ENCODE data around the gene NCR1. TPM values are rescaled to one million over a fixed set of nuclear protein-coding genes. Genes with fewer than 3 reads are reported as not detected.
"Not testable (repeated sequence)": the region's sequence is repeated elsewhere in the genome, so short reads cannot be mapped to it uniquely, and the experiment has no call there.

Gene NCR1
- polyA plus RNA-seq, 1 donor from 2014 or later, result not detected

- H4K20me1 ChIP-seq (ENCODE audit: insufficient read depth), result no peaks in the 10 kb centered on the region
- H3F3A ChIP-seq (ENCODE audit: insufficient read depth, low read length, poor library complexity, severe bottlenecking), result no peaks in the 10 kb centered on the region
- no peak within 1 kb of the TSS for H2AFZ ChIP-seq (ENCODE audit: low read depth, low read length)
- no peak within 1 kb of the TSS for H3K9ac ChIP-seq (ENCODE audit: low read length)
- no peaks in the 10 kb centered on the region for H3K9me3 ChIP-seq (ENCODE audit: low read length)
- H3K4me3 ChIP-seq (ENCODE audit: low read length), result no peak within 1 kb of the TSS
- H3K36me3 ChIP-seq (ENCODE audit: insufficient read depth, low read length), result no peaks in the 10 kb centered on the region
- H3K4me2 ChIP-seq (ENCODE audit: low read length), result no peak within 1 kb of the TSS
- no peaks in the 10 kb centered on the region for H3K27me3 ChIP-seq (ENCODE audit: insufficient read depth, low read depth, low read length)
- H3K27ac ChIP-seq (ENCODE audit: low read length), result no peak within 1 kb of the TSS
- TF ChIP-seq TAF1 (IDR thresholded peaks at IDR 0.05; ENCODE audit: low read depth), result no peak
- no peak for TF ChIP-seq EZH2 (IDR thresholded peaks at IDR 0.05; ENCODE audit: borderline replicate concordance, insufficient read depth, low read length, poor library complexity, severe bottlenecking)
- TF ChIP-seq, protein P1, sequence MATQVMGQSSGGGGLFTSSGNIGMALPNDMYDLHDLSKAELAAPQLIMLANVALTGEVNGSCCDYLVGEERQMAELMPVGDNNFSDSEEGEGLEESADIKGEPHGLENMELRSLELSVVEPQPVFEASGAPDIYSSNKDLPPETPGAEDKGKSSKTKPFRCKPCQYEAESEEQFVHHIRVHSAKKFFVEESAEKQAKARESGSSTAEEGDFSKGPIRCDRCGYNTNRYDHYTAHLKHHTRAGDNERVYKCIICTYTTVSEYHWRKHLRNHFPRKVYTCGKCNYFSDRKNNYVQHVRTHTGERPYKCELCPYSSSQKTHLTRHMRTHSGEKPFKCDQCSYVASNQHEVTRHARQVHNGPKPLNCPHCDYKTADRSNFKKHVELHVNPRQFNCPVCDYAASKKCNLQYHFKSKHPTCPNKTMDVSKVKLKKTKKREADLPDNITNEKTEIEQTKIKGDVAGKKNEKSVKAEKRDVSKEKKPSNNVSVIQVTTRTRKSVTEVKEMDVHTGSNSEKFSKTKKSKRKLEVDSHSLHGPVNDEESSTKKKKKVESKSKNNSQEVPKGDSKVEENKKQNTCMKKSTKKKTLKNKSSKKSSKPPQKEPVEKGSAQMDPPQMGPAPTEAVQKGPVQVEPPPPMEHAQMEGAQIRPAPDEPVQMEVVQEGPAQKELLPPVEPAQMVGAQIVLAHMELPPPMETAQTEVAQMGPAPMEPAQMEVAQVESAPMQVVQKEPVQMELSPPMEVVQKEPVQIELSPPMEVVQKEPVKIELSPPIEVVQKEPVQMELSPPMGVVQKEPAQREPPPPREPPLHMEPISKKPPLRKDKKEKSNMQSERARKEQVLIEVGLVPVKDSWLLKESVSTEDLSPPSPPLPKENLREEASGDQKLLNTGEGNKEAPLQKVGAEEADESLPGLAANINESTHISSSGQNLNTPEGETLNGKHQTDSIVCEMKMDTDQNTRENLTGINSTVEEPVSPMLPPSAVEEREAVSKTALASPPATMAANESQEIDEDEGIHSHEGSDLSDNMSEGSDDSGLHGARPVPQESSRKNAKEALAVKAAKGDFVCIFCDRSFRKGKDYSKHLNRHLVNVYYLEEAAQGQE (IDR thresholded peaks at IDR 0.05; ENCODE audit: borderline replicate concordance), result no peak
- no peak for TF ChIP-seq RAD21 (conservative IDR thresholded peaks at IDR 0.05)
- TF ChIP-seq POLR2AphosphoS5 (IDR thresholded peaks at IDR 0.05), result no peak
- no peak for TF ChIP-seq EP300 (conservative IDR thresholded peaks at IDR 0.05; ENCODE audit: poor library complexity, severe bottlenecking)
- no peak for TF ChIP-seq SMC3 (conservative IDR thresholded peaks at IDR 0.05; ENCODE audit: poor library complexity)
- no peak for TF ChIP-seq MXI1 (conservative IDR thresholded peaks at IDR 0.05; ENCODE audit: poor library complexity, severe bottlenecking)
- no peak for TF ChIP-seq CTCF (IDR thresholded peaks at IDR 0.05; ENCODE audit: poor library complexity, severe bottlenecking)
- no peaks in the 10 kb centered on the region for H3K9me2 ChIP-seq (ENCODE audit: insufficient read depth, low read length)
- no peaks in the 10 kb centered on the region for H3K79me2 ChIP-seq (replicated peaks; ENCODE audit: insufficient read depth, low read length)
Observed at GRCh38 chr19:54947381-54947780, 41.4 kb downstream of the NCR1 start, which contains the start of gene NLRP7. Gene NLRP7, minus strand, starts transcription at chr19:54947530.

- H3K27me3 ChIP-seq (ENCODE audit: insufficient read depth, low read depth, low read length), result no peaks in the 10 kb centered on the region
- H2AFZ ChIP-seq (ENCODE audit: low read depth, low read length), result no peak overlapping the region
- H3K9me2 ChIP-seq (ENCODE audit: insufficient read depth, low read length), result no peaks in the 10 kb centered on the region
- H3K36me3 ChIP-seq (ENCODE audit: insufficient read depth, low read length), result no peaks in the 10 kb centered on the region
- H3F3A ChIP-seq (ENCODE audit: insufficient read depth, low read length, poor library complexity, severe bottlenecking), result no peaks in the 10 kb centered on the region
- H3K27ac ChIP-seq (ENCODE audit: low read length), result no peak overlapping the region
- H3K9ac ChIP-seq (ENCODE audit: low read length), result no peak overlapping the region
- H3K9me3 ChIP-seq (ENCODE audit: low read length), result no peaks in the 10 kb centered on the region
- H3K79me2 ChIP-seq (replicated peaks; ENCODE audit: insufficient read depth, low read length), result no peaks in the 10 kb centered on the region
- no peak overlapping the region for H3K4me2 ChIP-seq (ENCODE audit: low read length)
- TF ChIP-seq CTCF (IDR thresholded peaks at IDR 0.05; ENCODE audit: poor library complexity, severe bottlenecking) (no peak), EP300 (conservative IDR thresholded peaks at IDR 0.05; ENCODE audit: poor library complexity, severe bottlenecking) (no peak), RAD21 (conservative IDR thresholded peaks at IDR 0.05) (no peak), SMC3 (conservative IDR thresholded peaks at IDR 0.05; ENCODE audit: poor library complexity) (no peak), POLR2AphosphoS5 (IDR thresholded peaks at IDR 0.05) (no peak), TAF1 (IDR thresholded peaks at IDR 0.05; ENCODE audit: low read depth) (no peak), MXI1 (conservative IDR thresholded peaks at IDR 0.05; ENCODE audit: poor library complexity, severe bottlenecking) (no peak), EZH2 (IDR thresholded peaks at IDR 0.05; ENCODE audit: borderline replicate concordance, insufficient read depth, low read length, poor library complexity, severe bottlenecking) (no peak)
- TF ChIP-seq, protein P1 (IDR thresholded peaks at IDR 0.05; ENCODE audit: borderline replicate concordance), result no peak
- H3K4me3 ChIP-seq (ENCODE audit: low read length), result no peak overlapping the region
- no peaks in the 10 kb centered on the region for H4K20me1 ChIP-seq (ENCODE audit: insufficient read depth)
Observed at GRCh38 chr19:54949412-54949811, 43.5 kb downstream of the NCR1 start.

GRCh38 chr19:54950580-54950979, 44.6 kb downstream of the NCR1 start:
- H3K4me2 ChIP-seq (ENCODE audit: low read length); H3K27me3 ChIP-seq (ENCODE audit: insufficient read depth, low read depth, low read length): not testable (repeated sequence)

More at GRCh38 chr19:54950580-54950979, 44.6 kb downstream of the NCR1 start:
- not testable (repeated sequence) for H2AFZ ChIP-seq (ENCODE audit: low read depth, low read length); H3K9me3 ChIP-seq (ENCODE audit: low read length); H3K27ac ChIP-seq (ENCODE audit: low read length); H3K4me3 ChIP-seq (ENCODE audit: low read length); H3K79me2 ChIP-seq (replicated peaks; ENCODE audit: insufficient read depth, low read length); H3K9ac ChIP-seq (ENCODE audit: low read length); H3K9me2 ChIP-seq (ENCODE audit: insufficient read depth, low read length); H3K36me3 ChIP-seq (ENCODE audit: insufficient read depth, low read length); H3F3A ChIP-seq (ENCODE audit: insufficient read depth, low read length, poor library complexity, severe bottlenecking); H4K20me1 ChIP-seq (ENCODE audit: insufficient read depth)
